Activated CD4-positive, CD25-positive, alpha-beta regulatory T cell treated with anti-CD3 and anti-CD28 coated beads, Interleukin-2, amount 50 U/mL, for 24 hours (primary cell): ENCODE data around the gene EEF1G.

ENCODE experiments used
- ATAC-seq, 2 donors: fragments of 150-1000 bp; cut with Tn5 transposase; one replicate each; pipeline ENCODE4 v1.10.0; 2021; ENCODE audit warnings: mild to moderate bottlenecking in 1 of 2, moderate library complexity in 1 of 2

The EEF1G gene

GRCh38 chr11:62536301-62536957 lies 37.3 kb downstream of the EEF1G start:
- no peak for ATAC-seq

DNA sequence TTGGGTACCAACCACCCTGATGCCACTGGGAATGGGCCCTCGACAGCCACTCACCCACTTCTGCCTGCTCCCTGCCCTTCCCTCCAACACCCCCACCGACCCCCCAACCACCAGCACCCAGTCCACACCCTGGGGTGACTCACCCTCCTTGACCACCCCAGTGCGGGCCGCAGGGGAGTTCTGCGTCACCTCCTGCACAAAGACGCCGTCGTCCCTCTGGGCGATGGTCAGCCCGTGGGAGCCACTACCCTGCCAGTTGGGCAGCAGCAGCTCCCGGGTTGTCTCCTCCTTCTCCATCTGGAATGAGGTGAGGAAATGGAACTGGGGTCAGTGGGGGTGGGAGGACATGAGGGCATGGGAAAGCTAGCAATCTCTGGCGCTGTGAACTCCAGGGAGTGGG lies 37.9 kb downstream of the EEF1G start:
- ATAC-seq = no peak

- ATAC-seq = no peak
These were observed 38.7 kb downstream of the EEF1G start for GRCh38 chr11:62534779-62535545.

DNA sequence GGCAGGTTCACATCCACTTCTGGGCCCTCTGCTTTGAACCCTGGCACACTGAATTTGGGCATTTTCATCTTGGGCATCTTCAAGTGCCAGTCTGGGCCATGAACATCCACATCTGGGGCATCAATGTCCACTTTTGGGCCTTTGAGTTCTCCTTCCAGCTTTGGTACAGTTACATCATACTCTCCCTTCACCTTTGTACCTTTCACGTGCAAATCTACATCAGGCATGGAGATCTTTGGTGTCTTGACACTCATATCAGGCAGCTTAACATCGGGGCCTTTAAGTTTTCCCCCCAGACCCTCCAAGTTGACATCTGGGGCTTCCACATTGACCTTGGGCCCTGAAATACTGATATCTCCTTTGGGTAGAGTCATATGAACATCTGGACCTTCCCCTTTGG lies 41.6 kb downstream of the EEF1G start:
- ATAC-seq = no peak

- ATAC-seq = no peak
These were observed 56.8 kb downstream of the EEF1G start for GRCh38 chr11:62516736-62517371.

DNA sequence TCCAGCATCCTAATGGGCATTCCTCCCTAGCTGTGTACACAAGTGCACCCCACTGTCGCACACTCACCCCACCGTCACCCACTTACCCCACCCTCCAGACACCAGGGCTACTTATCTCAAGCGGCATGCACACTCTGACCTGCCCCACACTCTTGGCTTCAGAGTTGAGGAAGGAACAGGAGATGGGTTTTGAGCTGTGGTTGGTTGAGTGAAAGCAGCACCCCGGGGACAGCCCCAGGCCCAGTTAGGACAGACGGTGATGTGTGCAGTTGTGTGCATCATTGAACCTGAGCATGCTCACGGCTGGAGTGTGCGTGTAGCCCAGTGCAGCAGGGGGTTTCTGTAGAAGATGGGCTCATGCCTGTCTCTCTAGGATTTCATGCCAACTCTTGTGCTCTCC lies 59.5 kb downstream of the EEF1G start:
- ATAC-seq = peak; percentile 44 to 49

- ATAC-seq = no peak
These were observed 60.1 kb downstream of the EEF1G start for GRCh38 chr11:62513626-62514025.

DNA sequence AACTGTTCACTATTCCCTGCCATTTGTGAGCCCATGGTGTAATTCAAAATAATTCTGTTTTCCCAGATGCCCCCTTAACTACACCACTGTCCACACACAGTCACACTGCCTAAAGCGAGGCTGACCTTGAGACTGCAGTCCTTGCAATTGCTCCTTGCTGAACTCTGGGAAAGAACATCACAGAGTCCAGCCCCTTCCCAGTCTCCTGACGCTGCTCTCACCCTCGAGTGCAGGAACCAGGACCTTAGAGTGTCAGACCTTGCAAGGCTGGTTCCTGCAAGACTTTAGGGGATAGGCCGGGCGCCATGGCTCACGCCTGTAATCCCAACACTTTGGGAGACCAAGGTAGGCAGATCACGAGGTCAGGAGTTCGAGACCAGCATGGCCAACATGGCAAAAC lies 60.7 kb downstream of the EEF1G start:
- ATAC-seq = no peak
